Chondrocyte (in vitro differentiated cells): ENCODE measurements around the gene DPP10. TPM values are rescaled to one million over a fixed set of nuclear protein-coding genes. Genes with fewer than 3 reads are reported as not detected.

Experiments
- DNase-seq: peaks from one replicate; pipeline ENCODE4 v3.0.0; 2021; ENCODE audit warnings: mixed read lengths, low spot score
- H3K27ac Mint-ChIP-seq: one replicate; pipeline ENCODE4 v1.8.0; 2021; ENCODE audit warnings: mild to moderate bottlenecking, moderate library complexity, mixed read lengths; ENCODE audit not compliant: unreplicated experiment
- H3K27me3 Mint-ChIP-seq: 2 replicates; pipeline ENCODE4 v1.8.0; 2021; ENCODE audit warnings: low read depth, mixed read lengths
- H3K36me3 Mint-ChIP-seq: 2 replicates; pipeline ENCODE4 v1.8.0; 2021; ENCODE audit warnings: low read depth, mixed read lengths
- H3K4me1 Mint-ChIP-seq: 2 replicates; pipeline ENCODE4 v1.8.0; 2021; ENCODE audit warnings: low read depth, mild to moderate bottlenecking, mixed read lengths
- H3K4me3 Mint-ChIP-seq: one replicate; pipeline ENCODE4 v1.8.0; 2021; ENCODE audit warnings: mild to moderate bottlenecking, moderate library complexity, mixed read lengths; ENCODE audit not compliant: unreplicated experiment
- H3K9me3 Mint-ChIP-seq: 2 replicates; pipeline ENCODE4 v1.8.0; 2021; ENCODE audit warnings: low read depth, mixed read lengths
- total RNA-seq: library from RNA; stranded (reverse); gene quantifications from 3 replicates; pipeline ENCODE4 v1.2.1, GENCODE V29; 2021
- TF ChIP-seq, protein P1 (sequence below): fragments of 200-600 bp; sonication (generic); IDR thresholded peaks from 2 replicates; pipeline ENCODE4 v1.5.0; 2021; ENCODE audit warnings: antibody characterized with exemption, mild to moderate bottlenecking, moderate library complexity

Gene DPP10
- total RNA-seq, 1 donor from 2014 or later = not detected

GRCh38 chr2:114683251-114683650 is 240.8 kb downstream of the DPP10 start:
- Mint-ChIP-seq H3K4me3 (no peak overlapping the region), H3K27ac (no peak overlapping the region), H3K36me3 (no peaks in the 10 kb centered on the region), H3K4me1 (no peaks in the 10 kb centered on the region), H3K27me3 (peaks cover 3% of the 10 kb centered on the region), H3K9me3 (no peaks in the 10 kb centered on the region)
- DNase-seq = no peak
- TF ChIP-seq, protein P1, sequence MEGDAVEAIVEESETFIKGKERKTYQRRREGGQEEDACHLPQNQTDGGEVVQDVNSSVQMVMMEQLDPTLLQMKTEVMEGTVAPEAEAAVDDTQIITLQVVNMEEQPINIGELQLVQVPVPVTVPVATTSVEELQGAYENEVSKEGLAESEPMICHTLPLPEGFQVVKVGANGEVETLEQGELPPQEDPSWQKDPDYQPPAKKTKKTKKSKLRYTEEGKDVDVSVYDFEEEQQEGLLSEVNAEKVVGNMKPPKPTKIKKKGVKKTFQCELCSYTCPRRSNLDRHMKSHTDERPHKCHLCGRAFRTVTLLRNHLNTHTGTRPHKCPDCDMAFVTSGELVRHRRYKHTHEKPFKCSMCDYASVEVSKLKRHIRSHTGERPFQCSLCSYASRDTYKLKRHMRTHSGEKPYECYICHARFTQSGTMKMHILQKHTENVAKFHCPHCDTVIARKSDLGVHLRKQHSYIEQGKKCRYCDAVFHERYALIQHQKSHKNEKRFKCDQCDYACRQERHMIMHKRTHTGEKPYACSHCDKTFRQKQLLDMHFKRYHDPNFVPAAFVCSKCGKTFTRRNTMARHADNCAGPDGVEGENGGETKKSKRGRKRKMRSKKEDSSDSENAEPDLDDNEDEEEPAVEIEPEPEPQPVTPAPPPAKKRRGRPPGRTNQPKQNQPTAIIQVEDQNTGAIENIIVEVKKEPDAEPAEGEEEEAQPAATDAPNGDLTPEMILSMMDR = no peak

DNA sequence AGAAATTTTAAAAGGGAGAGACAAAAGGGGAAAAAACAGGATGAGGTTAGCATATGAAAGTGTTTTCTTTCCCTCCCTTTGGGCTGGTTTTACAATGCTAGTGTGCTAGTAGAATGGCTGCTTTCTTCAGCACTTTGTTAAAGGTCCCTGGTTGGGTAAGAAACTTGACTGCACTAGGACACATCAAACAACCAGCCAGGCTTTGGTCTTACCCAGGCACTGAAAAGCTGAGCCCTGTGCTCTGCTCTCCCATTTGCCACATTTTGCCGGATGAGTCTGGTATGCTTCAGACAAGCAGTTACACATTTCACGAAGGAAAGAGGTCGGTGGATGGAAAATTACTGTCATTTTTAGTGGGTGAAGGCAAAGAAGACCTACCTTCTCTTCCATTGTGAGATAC is 242.0 kb downstream of the DPP10 start:
- no peak for DNase-seq
- Mint-ChIP-seq H3K4me3 (no peak overlapping the region), H3K9me3 (no peaks in the 10 kb centered on the region), H3K4me1 (no peaks in the 10 kb centered on the region), H3K27ac (no peak overlapping the region), H3K27me3 (peaks cover 3% of the 10 kb centered on the region), H3K36me3 (no peaks in the 10 kb centered on the region)
- TF ChIP-seq, protein P1 = no peak

GRCh38 chr2:114685102-114685501 is 242.7 kb downstream of the DPP10 start:
- Mint-ChIP-seq H3K4me1 (no peaks in the 10 kb centered on the region), H3K4me3 (no peak overlapping the region), H3K27me3 (peaks cover 3% of the 10 kb centered on the region), H3K36me3 (no peaks in the 10 kb centered on the region), H3K9me3 (no peaks in the 10 kb centered on the region), H3K27ac (no peak overlapping the region)
- no peak for DNase-seq
- TF ChIP-seq, protein P1 = no peak

DNA sequence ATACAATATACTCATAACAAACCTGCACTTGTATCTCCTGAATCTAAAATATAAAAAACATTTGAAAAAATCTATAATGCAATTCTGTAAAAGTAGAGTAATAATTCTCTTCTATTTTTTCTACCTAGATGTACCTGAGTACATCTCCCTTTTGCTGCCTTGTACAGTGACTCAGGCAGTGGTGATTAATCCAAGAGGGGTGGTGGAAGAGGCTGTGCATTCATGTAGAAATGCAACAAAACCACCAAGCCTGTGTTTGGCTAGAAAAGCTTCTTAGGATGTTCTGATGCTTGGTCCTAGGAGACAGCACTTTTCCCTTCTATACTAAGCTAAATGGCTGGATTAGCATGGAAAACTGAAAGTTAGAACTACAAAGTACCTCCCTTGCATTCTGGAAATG is 245.8 kb downstream of the DPP10 start:
- H3K4me3 Mint-ChIP-seq = no peak overlapping the region
- H3K36me3 Mint-ChIP-seq = no peaks in the 10 kb centered on the region

DNA sequence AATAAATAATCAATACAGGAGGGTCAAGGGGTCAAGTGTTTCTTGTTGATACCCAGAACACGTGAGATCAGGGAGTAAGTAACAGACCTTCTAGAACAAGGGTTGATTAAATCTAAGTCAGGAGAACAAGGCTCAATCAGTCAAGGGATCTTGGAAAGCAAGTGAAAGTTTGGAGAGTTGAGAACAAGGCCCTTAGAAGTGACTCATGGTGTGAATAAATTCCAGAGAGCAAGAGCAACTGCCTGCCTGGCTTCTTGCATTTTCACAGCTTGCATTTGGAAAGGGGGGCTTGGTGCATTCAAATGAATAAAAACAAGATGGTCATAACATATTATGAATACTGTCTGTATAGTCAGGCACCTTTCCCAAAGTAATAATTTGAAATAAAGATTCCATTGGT is 256.1 kb downstream of the DPP10 start:
- no peak overlapping the region for H3K4me3 Mint-ChIP-seq
- H3K4me1 Mint-ChIP-seq = no peaks in the 10 kb centered on the region
- no peak overlapping the region for H3K27ac Mint-ChIP-seq
- H3K27me3 Mint-ChIP-seq = no peaks in the 10 kb centered on the region
- TF ChIP-seq, protein P1 = no peak
- H3K36me3 Mint-ChIP-seq = no peaks in the 10 kb centered on the region
- DNase-seq = no peak
- H3K9me3 Mint-ChIP-seq = peaks cover 3% of the 10 kb centered on the region

More for the DNA sequence above, 245.8 kb downstream of the DPP10 start:
- H3K27me3 Mint-ChIP-seq = peaks cover 2% of the 10 kb centered on the region
- peaks cover 16% of the 10 kb centered on the region for H3K9me3 Mint-ChIP-seq
- H3K27ac Mint-ChIP-seq = no peak overlapping the region
- TF ChIP-seq, protein P1 = no peak
- H3K4me1 Mint-ChIP-seq = no peaks in the 10 kb centered on the region
- DNase-seq = no peak
